HG02678 (cell line): ENCODE measurements around the gene C1orf122.

Experiments used
- ATAC-seq: cut with Tn5 transposase; IDR thresholded peaks from one replicate; pipeline ENCODE4 v1.9.1; 2021; ENCODE audit warnings: mild to moderate bottlenecking, moderate library complexity; ENCODE audit not compliant: unreplicated experiment

C1orf122 gene

DNA sequence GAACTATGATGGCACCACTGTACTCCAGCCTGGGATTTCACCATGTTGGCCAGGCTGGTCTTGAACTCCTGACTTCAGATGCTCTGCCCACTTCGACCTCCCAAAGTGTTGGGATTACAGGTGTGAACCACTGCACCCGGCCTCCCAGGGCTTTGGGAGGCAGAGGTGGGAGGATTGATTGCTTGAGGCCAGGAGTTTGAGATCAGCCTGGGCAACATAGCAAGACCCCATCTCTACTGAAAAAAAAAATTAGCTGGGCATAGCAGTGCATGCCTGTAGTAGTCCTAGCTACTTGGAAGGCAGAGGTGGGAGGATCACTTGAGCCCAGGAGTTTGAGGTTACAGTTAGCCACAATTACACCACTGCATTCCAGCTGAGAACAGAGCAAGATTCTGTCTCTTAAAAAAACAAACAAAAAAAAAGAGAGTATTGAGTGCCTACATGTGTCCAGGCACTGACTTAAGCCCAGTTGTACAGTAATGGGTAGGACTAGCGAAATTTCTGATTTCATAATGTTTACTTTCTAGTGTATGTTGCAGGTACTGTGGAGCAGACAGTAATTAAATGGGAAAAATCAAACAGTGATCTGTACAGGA, 9.7 kb upstream of the C1orf122 start:
- ATAC-seq: no peak

DNA sequence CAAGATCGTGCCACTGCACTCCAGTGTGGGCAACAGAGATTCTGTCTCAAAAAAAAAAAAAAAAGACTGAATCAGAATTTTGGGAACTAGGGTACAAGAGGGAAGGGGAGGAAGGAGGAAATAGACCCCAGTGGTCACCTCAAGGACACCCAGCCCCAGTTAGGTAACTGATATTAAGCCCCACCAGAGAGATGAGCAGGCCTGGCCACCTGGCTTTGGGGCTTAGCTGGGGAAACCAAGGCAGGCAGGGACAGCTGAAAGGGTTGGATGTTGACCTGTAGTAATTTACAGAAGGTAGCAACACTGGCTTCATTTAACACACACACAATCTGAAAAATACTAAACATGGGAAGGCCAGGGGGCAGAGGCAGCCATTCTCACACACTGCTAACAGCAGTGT, 5.2 kb upstream of the C1orf122 start:
- no peak for ATAC-seq

- ATAC-seq: no peak
These were observed 403 bp upstream of the C1orf122 start for GRCh38 chr1:37807220-37807554.

- peak; percentile 34 for ATAC-seq
These were observed 1.1 kb downstream of the C1orf122 start for GRCh38 chr1:37808369-37809319.

GRCh38 chr1:37809942-37810341, 2.4 kb downstream of the C1orf122 start:
- ATAC-seq: no peak

- ATAC-seq: no peak
These were observed 3.6 kb downstream of the C1orf122 start for GRCh38 chr1:37811027-37811655.

DNA sequence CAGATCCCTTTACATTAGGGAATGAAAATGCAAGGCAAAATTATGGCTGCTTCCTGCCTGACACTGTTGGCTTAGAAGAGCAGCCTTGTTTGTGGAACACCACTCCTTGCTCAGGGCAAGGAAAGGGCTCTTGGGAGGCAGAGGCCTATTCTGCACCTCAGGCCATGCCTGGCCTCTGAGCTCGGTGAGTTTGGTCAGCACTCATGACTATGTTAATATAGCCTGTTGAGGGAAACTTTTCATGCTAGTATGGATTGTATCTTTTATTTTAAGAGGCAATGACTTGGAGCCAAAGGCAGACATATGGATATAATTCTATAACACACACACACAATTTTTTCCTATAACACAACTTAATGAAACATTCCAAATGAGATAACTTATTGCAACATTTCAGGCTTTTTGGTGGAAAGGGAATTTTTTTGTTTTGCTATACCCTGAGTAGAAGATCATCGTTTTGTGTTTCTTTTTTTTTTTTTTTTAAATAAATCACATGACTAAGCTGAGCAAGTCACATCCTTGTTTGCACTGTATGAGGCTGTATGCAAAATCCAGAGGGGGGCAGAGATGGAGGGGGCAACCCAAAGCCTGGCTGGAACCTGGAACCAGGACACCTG, 6.0 kb downstream of the C1orf122 start:
- no peak for ATAC-seq

DNA sequence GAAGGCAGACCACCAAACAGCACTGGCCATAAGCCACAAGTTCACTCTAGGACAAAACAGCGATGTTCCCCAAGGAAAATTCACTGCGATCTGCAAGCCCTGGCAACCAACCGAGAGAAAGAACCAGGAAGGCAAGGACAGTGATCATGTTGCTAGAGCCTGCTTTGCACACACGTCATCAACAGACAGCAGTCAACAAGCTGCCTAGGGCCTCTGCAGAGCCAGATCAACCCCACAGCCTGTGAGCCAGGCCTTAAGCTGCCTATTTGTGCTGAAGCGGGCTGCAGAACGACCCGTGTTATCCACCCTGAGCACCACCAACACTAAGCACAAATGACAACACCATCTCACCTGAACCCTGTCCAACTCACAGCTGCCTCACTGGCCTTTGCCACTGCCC, 6.7 kb downstream of the C1orf122 start:
- ATAC-seq: no peak

GRCh38 chr1:37817481-37817880, 9.9 kb downstream of the C1orf122 start:
- no peak for ATAC-seq

DNA sequence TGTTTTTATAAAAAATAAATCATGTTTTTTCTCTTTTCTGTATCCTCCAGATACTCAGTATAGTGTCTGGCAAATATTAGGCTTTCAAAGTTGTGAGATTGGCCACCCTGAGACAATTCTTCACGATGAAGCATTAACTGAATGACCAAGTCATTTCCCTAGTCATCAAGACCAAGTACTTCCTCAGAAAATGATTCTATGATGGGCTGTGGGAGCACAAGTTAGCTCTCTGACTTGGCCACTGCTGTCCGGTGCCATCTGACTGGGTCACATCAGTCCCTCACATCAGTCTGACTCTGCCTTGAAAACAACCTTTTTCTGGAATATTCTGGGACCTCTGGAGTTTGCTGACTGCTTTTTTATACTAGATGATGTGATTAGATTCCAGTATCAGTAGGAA, 13.9 kb downstream of the C1orf122 start:
- ATAC-seq: no peak

DNA sequence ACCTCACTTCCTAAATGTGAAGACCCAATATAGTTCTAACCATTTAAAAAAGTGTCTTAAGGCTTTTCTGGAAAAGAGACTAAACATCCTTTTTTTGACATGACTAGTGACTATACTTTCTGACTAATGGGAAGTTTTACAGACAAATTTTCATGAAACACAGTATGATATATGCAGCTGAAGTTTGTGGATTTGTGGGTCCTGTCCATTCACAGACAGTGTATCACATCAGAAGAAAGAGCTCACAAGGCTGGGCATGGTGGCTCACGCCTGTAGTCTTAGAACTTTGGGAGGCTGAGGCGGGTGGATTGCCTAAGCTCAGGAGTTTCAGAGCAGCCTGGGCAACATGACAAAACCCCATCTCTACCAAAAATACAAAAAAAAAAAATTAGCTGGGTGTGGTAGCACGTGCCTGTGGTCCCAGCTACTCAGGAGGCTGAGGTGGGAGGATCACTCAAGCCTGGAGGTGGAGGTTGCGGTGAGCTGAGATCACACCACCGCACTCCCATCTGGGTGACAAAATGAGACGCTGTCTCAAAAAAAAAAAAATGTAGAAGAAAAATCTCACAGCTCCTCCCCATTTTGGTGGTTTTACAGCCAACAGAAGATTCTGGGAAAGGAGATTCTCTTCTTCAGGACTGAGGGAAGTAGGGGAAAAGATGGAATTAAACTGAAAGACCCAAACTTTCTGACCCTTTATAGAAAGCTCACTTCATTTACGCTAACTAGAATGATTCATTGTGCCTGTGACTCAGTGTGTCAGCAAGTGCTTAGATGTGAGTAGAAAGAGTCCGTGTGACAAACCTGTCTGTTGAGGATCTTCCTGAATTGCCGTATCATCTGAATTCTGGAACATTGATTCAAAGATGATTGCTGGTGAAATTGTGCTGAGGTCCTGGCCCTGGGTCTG, 15.6 kb downstream of the C1orf122 start:
- ATAC-seq: no peak

- ATAC-seq: no peak
These were observed 16.4 kb downstream of the C1orf122 start for GRCh38 chr1:37824001-37824400.

- no peak for ATAC-seq
These were observed 17.9 kb downstream of the C1orf122 start for GRCh38 chr1:37825506-37825905.

GRCh38 chr1:37828410-37829074, 21.0 kb downstream of the C1orf122 start:
- ATAC-seq: no peak

DNA sequence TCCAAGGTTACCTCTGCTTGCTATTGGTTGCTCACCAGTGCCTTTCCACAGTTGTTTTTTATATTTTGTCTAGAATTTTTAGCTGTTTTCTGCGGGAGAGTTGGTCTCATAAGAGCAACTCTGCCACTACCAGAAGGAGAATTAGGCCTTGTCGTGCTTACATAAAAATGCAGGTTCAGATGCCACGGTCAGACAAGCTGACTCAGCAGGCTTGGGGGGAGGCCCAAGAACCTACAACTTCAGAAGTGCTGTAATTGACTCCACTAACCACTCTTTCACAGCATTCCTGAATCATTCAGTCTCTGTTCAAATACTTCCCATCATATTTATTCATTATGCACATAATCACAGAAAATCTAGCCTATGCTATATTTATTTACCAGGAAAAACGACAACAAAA, 23.5 kb downstream of the C1orf122 start:
- no peak for ATAC-seq

DNA sequence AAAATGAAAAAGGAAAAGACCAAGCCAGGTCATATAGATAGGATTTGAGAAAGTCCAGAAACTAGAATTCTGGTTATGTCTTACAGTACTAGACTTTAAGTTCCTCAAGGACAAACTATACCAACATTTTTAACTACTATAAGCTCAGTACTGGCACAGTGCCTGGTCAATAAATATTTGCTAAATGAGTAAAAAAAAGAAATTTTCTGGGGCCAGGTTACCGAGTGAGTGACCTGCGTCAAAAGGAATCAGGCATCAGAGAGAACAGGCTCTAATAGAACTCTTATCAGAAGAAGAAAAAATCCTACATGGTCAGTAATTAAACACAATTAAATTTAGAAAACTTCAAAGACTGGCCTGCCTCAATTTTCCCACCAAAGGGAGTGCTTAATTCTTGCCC, 24.2 kb downstream of the C1orf122 start:
- no peak for ATAC-seq

GRCh38 chr1:37836788-37837187, 29.2 kb downstream of the C1orf122 start:
- ATAC-seq: no peak

DNA sequence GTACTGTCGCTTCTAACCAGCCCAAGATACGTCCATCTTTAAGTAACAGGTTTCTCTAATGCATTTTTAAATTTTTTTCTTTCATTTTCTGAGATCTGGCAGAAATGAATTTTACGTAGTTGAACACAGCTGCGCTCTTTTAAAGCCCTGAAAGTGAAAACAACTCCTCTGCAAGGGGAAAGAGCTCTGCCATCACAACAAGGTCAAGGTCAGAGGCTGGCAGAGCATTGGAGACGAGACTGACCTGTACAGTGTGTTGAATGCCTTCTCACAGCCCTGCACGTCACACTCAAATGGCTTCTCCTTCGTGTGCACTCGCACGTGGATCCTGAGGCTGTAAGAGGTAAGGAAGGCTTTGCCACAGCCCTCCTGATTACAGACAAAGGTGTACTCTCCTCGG, 32.1 kb downstream of the C1orf122 start:
- no peak for ATAC-seq

DNA sequence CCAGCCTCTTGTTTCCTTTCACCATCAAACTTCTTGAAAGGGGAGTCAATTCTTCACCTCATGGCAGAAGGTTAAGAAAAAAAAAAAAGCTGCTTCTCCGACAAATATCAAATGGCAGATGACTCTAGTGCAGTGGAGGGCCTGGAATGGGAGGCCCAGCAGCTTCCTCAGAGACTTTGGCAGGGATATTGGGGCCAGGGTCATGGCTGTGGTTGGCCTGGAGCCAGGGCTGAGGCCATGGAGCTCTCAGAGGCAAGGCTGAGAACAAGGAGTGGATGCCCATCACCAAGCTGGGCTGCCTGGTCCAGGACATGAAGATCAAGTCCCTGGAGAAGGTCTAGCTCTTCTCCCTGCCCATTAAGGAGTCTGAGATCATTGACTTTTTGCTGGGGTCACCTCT, 33.1 kb downstream of the C1orf122 start:
- ATAC-seq: no peak

DNA sequence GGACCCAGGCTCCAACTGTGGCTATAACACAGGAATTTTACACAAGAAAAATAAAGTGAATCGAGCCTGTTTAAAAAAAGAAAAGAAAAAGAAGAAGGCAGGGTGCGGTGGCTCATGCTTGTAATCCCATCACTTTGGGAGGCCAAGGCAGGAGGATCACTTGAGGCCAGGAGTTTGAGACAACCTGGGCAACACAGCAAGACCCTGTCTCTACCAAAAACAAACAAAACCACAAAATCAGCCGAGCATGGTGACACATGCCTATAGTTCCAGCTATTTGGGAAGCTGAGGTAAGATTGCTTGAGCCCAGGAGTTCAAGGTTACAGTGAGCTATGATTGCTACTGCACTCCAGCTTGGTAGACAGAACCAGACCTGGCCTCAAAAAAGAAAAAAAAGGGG, 34.1 kb downstream of the C1orf122 start:
- no peak for ATAC-seq
